ENCODE data around the gene ATR.

- TF ChIP-seq CTCF (IDR thresholded peaks at IDR 0.05) (no peak), EP300 (IDR thresholded peaks at IDR 0.05) (no peak), POLR2A (IDR thresholded peaks at IDR 0.05; ENCODE audit: low read depth) (no peak), POLR2AphosphoS5 (IDR thresholded peaks at IDR 0.05) (no peak)
Measured at GRCh38 chr3:142568393-142569017, 10.0 kb downstream of the ATR start.

All from esophagus muscularis mucosa (tissue), 4 donors.